HepG2 (cell line): Measurements from ENCODE around the gene TTC23. TPM values are rescaled to one million over a fixed set of nuclear protein-coding genes. Genes with fewer than 3 reads are reported as not detected.

Experiments
- ELF1 ChIP-seq: sonication (generic); formaldehyde crosslinking; IDR thresholded peaks from 2 replicates; pipeline ENCODE4 v1.4.0; 2020; ENCODE audit warnings: missing genetic modification reagents
- ETV5 ChIP-seq: IDR thresholded peaks from 2 replicates; pipeline ENCODE4 v1.6.1; 2018; ENCODE audit warnings: missing biosample characterization, missing genetic modification reagents, inconsistent platforms, borderline replicate concordance
- GABPB1 ChIP-seq: IDR thresholded peaks from 2 replicates; pipeline ENCODE4 v1.6.1; 2016; ENCODE audit warnings: mild to moderate bottlenecking, missing genetic modification reagents, moderate library complexity, missing compliant biosample characterization
- GLI4 ChIP-seq: sonication (generic); formaldehyde crosslinking; IDR thresholded peaks from 2 replicates; pipeline ENCODE4 v1.5.1; 2020; ENCODE audit warnings: missing genetic modification reagents, mild to moderate bottlenecking, moderate library complexity, borderline replicate concordance
- HOXA3 ChIP-seq: sonication (generic); formaldehyde crosslinking; IDR thresholded peaks from 2 replicates; pipeline ENCODE4 v1.5.0; 2020; ENCODE audit warnings: missing genetic modification reagents
- NCOA5 ChIP-seq: sonication (generic); formaldehyde crosslinking; IDR thresholded peaks from 2 replicates; pipeline ENCODE4 v1.4.0; 2020; ENCODE audit warnings: missing genetic modification reagents
- ONECUT2 ChIP-seq: sonication (generic); formaldehyde crosslinking; IDR thresholded peaks from 2 replicates; pipeline ENCODE4 v1.4.0; 2020; ENCODE audit warnings: missing genetic modification reagents
- RAD21 ChIP-seq: fragments of 450-650 bp; formaldehyde crosslinking; IDR thresholded peaks from 2 replicates; pipeline ENCODE4 v1.5.0; 2020; ENCODE audit warnings: mild to moderate bottlenecking
- ZFP90 ChIP-seq: sonication (generic); formaldehyde crosslinking; IDR thresholded peaks from 2 replicates; pipeline ENCODE4 v1.8.0; 2022; ENCODE audit warnings: missing genetic modification reagents, mild to moderate bottlenecking, inconsistent platforms, borderline replicate concordance
- ZNF350 ChIP-seq: sonication (generic); formaldehyde crosslinking; IDR thresholded peaks from 2 replicates; pipeline ENCODE4 v1.4.0; 2020; ENCODE audit warnings: mild to moderate bottlenecking, low read depth, missing genetic modification reagents, borderline replicate concordance
- ZNF792 ChIP-seq: IDR thresholded peaks from 2 replicates; pipeline ENCODE4 v1.6.1; 2016
- polyA plus RNA-seq, 8 experiments: library from polyadenylated mRNA; depleted of rRNA in 3 of 8; stranded (reverse) in 7 of 8; unstranded in 1 of 8; fragments of >200 nt; fragmentation: Illumina TruSeq in 4 of 8; extraction: Trizol in 4 of 8; gene quantifications; 2 replicates each; pipeline versions ENCODE4 v1.2.1 to v1.2.3, GENCODE V29; 2011 to 2016; ENCODE audit warnings: low read depth in 4 of 8, missing spikeins in 1 of 8, mixed read lengths in 1 of 8; ENCODE audit not compliant: insufficient read depth in 1 of 8
- total RNA-seq, 5 experiments: library from RNA; depleted of rRNA; stranded (reverse); fragments of >200 nt; fragmentation: Illumina TruSeq; extraction: Trizol; gene quantifications; 2 replicates each; pipeline ENCODE4 v1.2.3, GENCODE V29; 2016; ENCODE audit warnings: low read depth in 1 of 5
- TF ChIP-seq, protein P1 (sequence below): sonication (generic); formaldehyde crosslinking; IDR thresholded peaks from 2 replicates; pipeline ENCODE4 v1.5.0; 2020; ENCODE audit warnings: mild to moderate bottlenecking, missing genetic modification reagents, borderline replicate concordance
- TF ChIP-seq, protein P2 (sequence below): sonication (generic); formaldehyde crosslinking; IDR thresholded peaks from 2 replicates; pipeline ENCODE4 v1.5.0; 2020; ENCODE audit warnings: mild to moderate bottlenecking, missing genetic modification reagents, moderate library complexity
- TF ChIP-seq, protein P3 (sequence below): sonication (generic); formaldehyde crosslinking; IDR thresholded peaks from 2 replicates; pipeline ENCODE4 v1.4.0; 2020; ENCODE audit warnings: mild to moderate bottlenecking, low read depth, missing genetic modification reagents
- TF ChIP-seq, protein P4 (sequence below): IDR thresholded peaks from 2 replicates; pipeline ENCODE4 v1.6.1; 2016; ENCODE audit warnings: low read depth
- TF ChIP-seq, protein P5 (sequence below): sonication (generic); formaldehyde crosslinking; IDR thresholded peaks from 2 replicates; pipeline ENCODE4 v1.8.1; 2023; ENCODE audit warnings: mild to moderate bottlenecking, moderate library complexity, missing genetic modification reagents

The TTC23 gene
- total and polyA plus RNA-seq, 2 of the 13 experiments (the other 11 are each of a cell fraction or from before 2014, with no cell fraction given): 1.6 to 11.7 TPM

DNA sequence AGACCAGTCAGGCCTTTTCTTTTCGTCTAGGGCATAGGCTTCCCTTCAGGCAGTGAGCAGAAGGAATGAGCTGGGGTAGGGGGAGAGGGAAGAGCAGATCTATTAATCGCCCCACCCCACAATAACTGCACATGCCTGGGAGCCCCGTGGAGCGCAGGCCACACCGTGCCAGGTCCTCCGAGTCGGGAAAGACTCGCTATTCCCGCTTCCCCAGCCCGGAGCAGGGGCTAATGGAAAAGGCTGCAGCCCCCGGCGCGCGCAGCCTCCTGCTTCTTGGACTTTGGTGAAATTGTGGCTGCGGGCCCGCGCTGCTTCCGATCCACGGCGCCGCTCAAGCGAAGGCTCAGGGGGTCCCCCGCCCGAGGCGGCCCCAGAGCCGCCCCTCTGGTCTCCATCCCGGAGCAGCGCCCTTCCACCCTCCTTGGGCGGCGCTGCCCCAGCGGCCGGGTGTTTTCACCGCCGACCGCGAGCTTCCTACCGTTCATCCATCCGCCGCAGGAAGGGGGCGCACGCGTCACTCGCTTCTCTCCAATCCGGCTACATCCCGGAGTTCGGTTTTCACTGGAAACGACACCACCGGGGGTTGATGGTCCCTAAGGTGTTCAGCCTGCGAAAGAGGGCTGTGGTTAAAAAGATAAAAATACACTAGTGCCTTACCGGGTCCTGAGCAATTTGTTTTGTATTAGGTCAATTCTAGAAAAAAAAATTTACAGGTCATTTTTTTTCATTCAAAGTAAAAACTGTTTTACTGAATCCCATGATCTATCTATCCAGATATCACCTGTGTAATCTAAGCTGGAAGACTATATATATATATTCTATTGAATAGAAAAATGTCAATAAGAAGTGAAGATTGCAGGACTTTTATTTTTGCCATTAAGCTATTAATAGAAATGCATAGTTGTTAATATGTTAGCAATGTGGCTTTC, 148.9 kb downstream of the TTC23 start (continued):
- peak; percentile 85 for TF ChIP-seq RAD21 (CRISPR knock-in tag)
- TF ChIP-seq ELF1: 0 out of 2 replicates have a peak, but pooled peaks have one; percentile 17
- TF ChIP-seq HOXA3: no peak; the same call in 1 of the 2 replicates
- TF ChIP-seq, protein P1, sequence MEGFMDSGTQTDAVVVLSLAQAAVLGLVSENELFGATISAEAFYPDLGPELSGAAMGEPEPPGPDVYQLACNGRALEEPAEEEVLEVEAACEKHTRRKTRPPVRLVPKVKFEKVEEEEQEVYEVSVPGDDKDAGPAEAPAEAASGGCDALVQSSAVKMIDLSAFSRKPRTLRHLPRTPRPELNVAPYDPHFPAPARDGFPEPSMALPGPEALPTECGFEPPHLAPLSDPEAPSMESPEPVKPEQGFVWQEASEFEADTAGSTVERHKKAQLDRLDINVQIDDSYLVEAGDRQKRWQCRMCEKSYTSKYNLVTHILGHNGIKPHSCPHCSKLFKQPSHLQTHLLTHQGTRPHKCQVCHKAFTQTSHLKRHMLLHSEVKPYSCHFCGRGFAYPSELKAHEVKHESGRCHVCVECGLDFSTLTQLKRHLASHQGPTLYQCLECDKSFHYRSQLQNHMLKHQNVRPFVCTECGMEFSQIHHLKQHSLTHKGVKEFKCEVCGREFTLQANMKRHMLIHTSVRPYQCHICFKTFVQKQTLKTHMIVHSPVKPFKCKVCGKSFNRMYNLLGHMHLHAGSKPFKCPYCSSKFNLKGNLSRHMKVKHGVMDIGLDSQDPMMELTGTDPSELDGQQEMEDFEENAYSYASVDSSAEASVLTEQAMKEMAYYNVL (CRISPR knock-in tag): 0 out of 2 replicates have a peak, but pooled peaks have one; percentile 34
- TF ChIP-seq ZNF792 (CRISPR knock-in tag): no peak
- TF ChIP-seq, protein P2, sequence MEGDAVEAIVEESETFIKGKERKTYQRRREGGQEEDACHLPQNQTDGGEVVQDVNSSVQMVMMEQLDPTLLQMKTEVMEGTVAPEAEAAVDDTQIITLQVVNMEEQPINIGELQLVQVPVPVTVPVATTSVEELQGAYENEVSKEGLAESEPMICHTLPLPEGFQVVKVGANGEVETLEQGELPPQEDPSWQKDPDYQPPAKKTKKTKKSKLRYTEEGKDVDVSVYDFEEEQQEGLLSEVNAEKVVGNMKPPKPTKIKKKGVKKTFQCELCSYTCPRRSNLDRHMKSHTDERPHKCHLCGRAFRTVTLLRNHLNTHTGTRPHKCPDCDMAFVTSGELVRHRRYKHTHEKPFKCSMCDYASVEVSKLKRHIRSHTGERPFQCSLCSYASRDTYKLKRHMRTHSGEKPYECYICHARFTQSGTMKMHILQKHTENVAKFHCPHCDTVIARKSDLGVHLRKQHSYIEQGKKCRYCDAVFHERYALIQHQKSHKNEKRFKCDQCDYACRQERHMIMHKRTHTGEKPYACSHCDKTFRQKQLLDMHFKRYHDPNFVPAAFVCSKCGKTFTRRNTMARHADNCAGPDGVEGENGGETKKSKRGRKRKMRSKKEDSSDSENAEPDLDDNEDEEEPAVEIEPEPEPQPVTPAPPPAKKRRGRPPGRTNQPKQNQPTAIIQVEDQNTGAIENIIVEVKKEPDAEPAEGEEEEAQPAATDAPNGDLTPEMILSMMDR (CRISPR knock-in tag): peak; percentile 93
- TF ChIP-seq NCOA5 (CRISPR knock-in tag): no peak
- 0 out of 2 replicates have a peak, but pooled peaks have one; percentile 25 for TF ChIP-seq ZNF350 (CRISPR knock-in tag)
- TF ChIP-seq GLI4 (CRISPR knock-in tag): 0 out of 2 replicates have a peak, but pooled peaks have one; percentile 38
- 0 out of 2 replicates have a peak, but pooled peaks have one; percentile 29 for TF ChIP-seq ETV5
- no peak for TF ChIP-seq ONECUT2 (CRISPR knock-in tag)
- peak; percentile 54; the same call in 1 of the 2 replicates for TF ChIP-seq GABPB1 (CRISPR knock-in tag)
- no peak for TF ChIP-seq ZFP90 (CRISPR knock-in tag)
- TF ChIP-seq, protein P3, sequence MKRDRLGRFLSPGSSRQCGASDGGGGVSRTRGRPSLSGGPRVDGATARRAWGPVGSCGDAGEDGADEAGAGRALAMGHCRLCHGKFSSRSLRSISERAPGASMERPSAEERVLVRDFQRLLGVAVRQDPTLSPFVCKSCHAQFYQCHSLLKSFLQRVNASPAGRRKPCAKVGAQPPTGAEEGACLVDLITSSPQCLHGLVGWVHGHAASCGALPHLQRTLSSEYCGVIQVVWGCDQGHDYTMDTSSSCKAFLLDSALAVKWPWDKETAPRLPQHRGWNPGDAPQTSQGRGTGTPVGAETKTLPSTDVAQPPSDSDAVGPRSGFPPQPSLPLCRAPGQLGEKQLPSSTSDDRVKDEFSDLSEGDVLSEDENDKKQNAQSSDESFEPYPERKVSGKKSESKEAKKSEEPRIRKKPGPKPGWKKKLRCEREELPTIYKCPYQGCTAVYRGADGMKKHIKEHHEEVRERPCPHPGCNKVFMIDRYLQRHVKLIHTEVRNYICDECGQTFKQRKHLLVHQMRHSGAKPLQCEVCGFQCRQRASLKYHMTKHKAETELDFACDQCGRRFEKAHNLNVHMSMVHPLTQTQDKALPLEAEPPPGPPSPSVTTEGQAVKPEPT (CRISPR knock-in tag): no peak
- TF ChIP-seq, protein P4, sequence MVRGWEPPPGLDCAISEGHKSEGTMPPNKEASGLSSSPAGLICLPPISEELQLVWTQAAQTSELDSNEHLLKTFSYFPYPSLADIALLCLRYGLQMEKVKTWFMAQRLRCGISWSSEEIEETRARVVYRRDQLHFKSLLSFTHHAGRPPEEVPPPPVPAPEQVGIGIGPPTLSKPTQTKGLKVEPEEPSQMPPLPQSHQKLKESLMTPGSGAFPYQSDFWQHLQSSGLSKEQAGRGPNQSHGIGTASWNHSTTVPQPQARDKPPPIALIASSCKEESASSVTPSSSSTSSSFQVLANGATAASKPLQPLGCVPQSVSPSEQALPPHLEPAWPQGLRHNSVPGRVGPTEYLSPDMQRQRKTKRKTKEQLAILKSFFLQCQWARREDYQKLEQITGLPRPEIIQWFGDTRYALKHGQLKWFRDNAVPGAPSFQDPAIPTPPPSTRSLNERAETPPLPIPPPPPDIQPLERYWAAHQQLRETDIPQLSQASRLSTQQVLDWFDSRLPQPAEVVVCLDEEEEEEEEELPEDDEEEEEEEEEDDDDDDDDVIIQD (CRISPR knock-in tag): 0 out of 2 replicates have a peak, but pooled peaks have one; percentile 22
- TF ChIP-seq, protein P5, sequence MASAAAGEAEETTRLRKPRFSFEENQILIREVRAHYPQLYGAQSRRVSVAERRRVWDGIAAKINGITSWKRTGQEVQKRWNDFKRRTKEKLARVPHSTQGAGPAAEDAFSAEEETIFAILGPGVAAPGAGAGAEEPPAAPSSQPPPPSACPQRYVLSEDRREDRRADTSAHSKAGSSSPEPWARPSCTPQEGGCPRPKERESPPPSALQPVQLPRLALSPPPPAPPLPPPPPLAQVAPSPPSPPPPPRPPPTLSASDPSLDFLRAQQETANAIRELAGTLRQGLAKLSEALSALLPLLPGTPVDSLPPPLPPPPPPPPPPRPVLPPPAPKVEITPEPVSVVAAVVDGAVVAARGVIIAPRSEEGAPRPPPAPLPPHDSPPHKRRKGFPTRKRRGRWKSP: 0 out of 2 replicates have a peak, but pooled peaks have one; percentile 21
